Psoas muscle (tissue), 8 donors: ENCODE results near the gene TAX1BP3. TPM values are rescaled to one million over a fixed set of nuclear protein-coding genes. Genes with fewer than 3 reads are reported as not detected.

Experiments used
- ATAC-seq, 4 donors: fragments of 200-7000 bp; cut with Tn5 transposase; one replicate each; pipeline ENCODE4 v1.9.1; 2020; ENCODE audit warnings: moderate library complexity in 3 of 4, mild to moderate bottlenecking in 2 of 4
- DNase-seq, 2 donors: peaks; one replicate each; pipeline ENCODE4 v3.0.0-alpha.2; 2020
- H3K27ac ChIP-seq: fragments of 200-600 bp; one replicate; pipeline ENCODE4 v1.8.0; 2022
- H3K27me3 ChIP-seq, 3 donors: fragments of 200-600 bp in 1 of 3; one replicate each; pipeline versions ENCODE4 v1.6.1 to v1.8.0; 2013 to 2022; ENCODE audit warnings: low read length in 2 of 3, mild to moderate bottlenecking in 2 of 3, moderate library complexity in 1 of 3; ENCODE audit not compliant: insufficient read depth in 3 of 3
- H3K36me3 ChIP-seq, 2 donors: fragments of 200-600 bp in 1 of 2; one replicate each; pipeline versions ENCODE4 v1.6.1 to v1.8.0; 2013 to 2022; ENCODE audit warnings: low read depth in 1 of 2, mild to moderate bottlenecking in 1 of 2, moderate library complexity in 1 of 2; ENCODE audit not compliant: insufficient read depth in 1 of 2
- H3K4me1 ChIP-seq: fragments of 200-600 bp; one replicate; pipeline ENCODE4 v1.8.0; 2022
- H3K4me3 ChIP-seq: fragments of 200-600 bp; one replicate; pipeline ENCODE4 v1.8.0; 2022; ENCODE audit warnings: mild to moderate bottlenecking
- H3K9me3 ChIP-seq: fragments of 200-600 bp; one replicate; pipeline ENCODE4 v1.8.0; 2022
- WGBS, 3 donors: extraction: QIAGEN DNeasy Blood & Tissue Kit; methylation state at CpG; one replicate each; pipeline versions ENCODE4 v1.1.6 to v1.1.7; 2013; 5-methylcytosine and 5-hydroxymethylcytosine counted together
- intact Hi-C, 2 donors: fragments of 100-400 bp; cut with DNase I; formaldehyde crosslinking; loops; one replicate each; pipeline versions ENCODE4 v1.11.0 to v1.14.2; 2022
- polyA plus RNA-seq, 3 donors: library from polyadenylated mRNA; stranded (reverse); fragments of 200-250 nt; gene quantifications; one replicate each; pipeline ENCODE4 v1.2.3, GENCODE V29; 2013
- total RNA-seq, 4 donors: library from RNA; stranded (reverse); fragmentation: NEBNext Ultra II Directional in 2 of 4; extraction: Animal tissue kit (Norgen Biotek cat#: 25700) in 2 of 4; gene quantifications; one replicate each; pipeline versions ENCODE4 v1.2.1 to v1.2.4, GENCODE V29; 2021 to 2023
- TF ChIP-seq, protein P1 (sequence below): fragments of 200-600 bp; IDR thresholded peaks from one replicate; pipeline ENCODE4 v1.8.0; 2022; ENCODE audit warnings: antibody characterized with exemption
- donor health status: healthy with polysubstance abuse.
- donor health status: DM: no; HTN: no; CAD: no; lungs with moderate emphysema.
- donor health status: Bipolar disorder and iron deficiency.
- donor health status: healthy.
- donor health status: DM: yes; HTN: yes; CAD: no.
- donor health status: DM: no; HTN: no; CAD: no.
- donor health status: DM: no; HTN: no; CAD: no.
- donor health status: DM: yes; HTN: yes; CAD: no.

TAX1BP3 gene
- total and polyA plus RNA-seq, 7 donors: 20.4 to 75.7 (median 23.9) TPM

GRCh38 chr17:3613124-3613523 is 55.3 kb downstream of the TAX1BP3 start:
- TF ChIP-seq, protein P1, sequence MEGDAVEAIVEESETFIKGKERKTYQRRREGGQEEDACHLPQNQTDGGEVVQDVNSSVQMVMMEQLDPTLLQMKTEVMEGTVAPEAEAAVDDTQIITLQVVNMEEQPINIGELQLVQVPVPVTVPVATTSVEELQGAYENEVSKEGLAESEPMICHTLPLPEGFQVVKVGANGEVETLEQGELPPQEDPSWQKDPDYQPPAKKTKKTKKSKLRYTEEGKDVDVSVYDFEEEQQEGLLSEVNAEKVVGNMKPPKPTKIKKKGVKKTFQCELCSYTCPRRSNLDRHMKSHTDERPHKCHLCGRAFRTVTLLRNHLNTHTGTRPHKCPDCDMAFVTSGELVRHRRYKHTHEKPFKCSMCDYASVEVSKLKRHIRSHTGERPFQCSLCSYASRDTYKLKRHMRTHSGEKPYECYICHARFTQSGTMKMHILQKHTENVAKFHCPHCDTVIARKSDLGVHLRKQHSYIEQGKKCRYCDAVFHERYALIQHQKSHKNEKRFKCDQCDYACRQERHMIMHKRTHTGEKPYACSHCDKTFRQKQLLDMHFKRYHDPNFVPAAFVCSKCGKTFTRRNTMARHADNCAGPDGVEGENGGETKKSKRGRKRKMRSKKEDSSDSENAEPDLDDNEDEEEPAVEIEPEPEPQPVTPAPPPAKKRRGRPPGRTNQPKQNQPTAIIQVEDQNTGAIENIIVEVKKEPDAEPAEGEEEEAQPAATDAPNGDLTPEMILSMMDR: no peak
- Histone ChIP-seq H3K9me3 (no peaks in the 10 kb centered on the region), H3K27me3 (no peaks in the 10 kb centered on the region), H3K4me3 (no peak overlapping the region), H3K36me3 (peaks cover 0 to 98% of the 10 kb centered on the region in 2 donors), H3K27ac (no peak overlapping the region), H3K4me1 (no peaks in the 10 kb centered on the region)
- ATAC-seq: no peak
- 89 to 94% (median 94%) methylated on average over 6 of the region's 6 CpGs for WGBS, 3 donors
- intact Hi-C loops: no loop called here
- no peak for DNase-seq

Other genes starting within 250 kb of the TAX1BP3 start
- gene OR1E2, start 234.7 kb downstream of the TAX1BP3 start, total RNA-seq: not detected
- gene OR1E2, start 234.7 kb downstream of the TAX1BP3 start, polyA plus RNA-seq: not detected
- gene SPATA22, start 196.8 kb downstream of the TAX1BP3 start, total RNA-seq: under 1 TPM in 2 of 4 donors, not detected in 2; 0.50 to 0.54 TPM
- under 1 TPM in 2 of 3 donors, not detected in 1; 0.05 to 0.12 TPM for gene SPATA22, start 196.8 kb downstream of the TAX1BP3 start, polyA plus RNA-seq
- 1 to 10 TPM; 2.9 to 4.8 (median 3.9) TPM for gene ASPA, start 192.6 kb downstream of the TAX1BP3 start, total RNA-seq
- 1 to 10 TPM in 2 of 3 donors, under 1 TPM in 1; 0.68 to 2.3 (median 1.2) TPM for gene ASPA, start 192.6 kb downstream of the TAX1BP3 start, polyA plus RNA-seq
- 10 to 100 TPM in 1 of 4 donors, 1 to 10 TPM in 1, under 1 TPM in 2; 0.71 to 10.1 (median 1.1) TPM for gene TRPV3, start 110.8 kb downstream of the TAX1BP3 start, total RNA-seq
- under 1 TPM; 0.32 to 0.38 (median 0.36) TPM for gene TRPV3, start 110.8 kb downstream of the TAX1BP3 start, polyA plus RNA-seq
- gene TRPV1, start 59.2 kb downstream of the TAX1BP3 start, total RNA-seq: 1 to 10 TPM; 1.4 to 3.6 (median 2.7) TPM
- 1 to 10 TPM; 1.8 to 4.8 (median 3.1) TPM for gene TRPV1, start 59.2 kb downstream of the TAX1BP3 start, polyA plus RNA-seq
- 1 to 10 TPM; 1.7 to 3.8 (median 2.3) TPM for gene SHPK, start 32.3 kb downstream of the TAX1BP3 start, total RNA-seq
- gene SHPK, start 32.3 kb downstream of the TAX1BP3 start, polyA plus RNA-seq: 1 to 10 TPM; 2.0 to 2.5 (median 2.2) TPM
- gene CTNS, start 31.8 kb downstream of the TAX1BP3 start, total RNA-seq: 10 to 100 TPM; 10.1 to 14.9 (median 11.0) TPM
- gene CTNS, start 31.8 kb downstream of the TAX1BP3 start, polyA plus RNA-seq: 10 to 100 TPM in 1 of 3 donors, 1 to 10 TPM in 2; 7.3 to 32.7 (median 9.2) TPM
- gene EMC6, start 234 bp upstream of the TAX1BP3 start, total RNA-seq: 100 to 1,000 TPM in 1 of 4 donors, 10 to 100 TPM in 3; 91.6 to 135 (median 97.0) TPM
- 100 to 1,000 TPM; 247 to 270 (median 264) TPM for gene EMC6, start 234 bp upstream of the TAX1BP3 start, polyA plus RNA-seq
- 10 to 100 TPM; 29.7 to 76.7 (median 35.7) TPM for gene P2RX5, start 27.6 kb upstream of the TAX1BP3 start, total RNA-seq
- 100 to 1,000 TPM in 1 of 3 donors, 10 to 100 TPM in 2; 15.5 to 138 (median 30.5) TPM for gene P2RX5, start 27.6 kb upstream of the TAX1BP3 start, polyA plus RNA-seq
- 1 to 10 TPM in 2 of 4 donors, under 1 TPM in 2; 0.69 to 2.1 (median 0.92) TPM for gene HASPIN, start 55.3 kb upstream of the TAX1BP3 start, total RNA-seq
- gene HASPIN, start 55.3 kb upstream of the TAX1BP3 start, polyA plus RNA-seq: 1 to 10 TPM in 2 of 3 donors, under 1 TPM in 1; 0.15 to 2.7 (median 1.2) TPM
- 10 to 100 TPM; 13.8 to 23.6 (median 17.4) TPM for gene ITGAE, start 132.6 kb upstream of the TAX1BP3 start, total RNA-seq
- gene ITGAE, start 132.6 kb upstream of the TAX1BP3 start, polyA plus RNA-seq: 10 to 100 TPM; 33.8 to 47.8 (median 35.5) TPM
- 10 to 100 TPM; 10.9 to 23.5 (median 17.7) TPM for gene NCBP3, start 177.7 kb upstream of the TAX1BP3 start, total RNA-seq
- gene NCBP3, start 177.7 kb upstream of the TAX1BP3 start, polyA plus RNA-seq: 10 to 100 TPM in 1 of 3 donors, 1 to 10 TPM in 2; 9.3 to 15.1 (median 9.9) TPM
- 1 to 10 TPM in 3 of 4 donors, under 1 TPM in 1; 0.92 to 2.3 (median 1.8) TPM for gene CAMKK1, start 224.5 kb upstream of the TAX1BP3 start, total RNA-seq
- 1 to 10 TPM in 2 of 3 donors, under 1 TPM in 1; 0.91 to 1.5 (median 1.3) TPM for gene CAMKK1, start 224.5 kb upstream of the TAX1BP3 start, polyA plus RNA-seq
- gene P2RX1, start 247.9 kb upstream of the TAX1BP3 start, total RNA-seq: under 1 TPM; 0.18 to 0.94 (median 0.32) TPM
- under 1 TPM; 0.06 to 0.13 (median 0.07) TPM for gene P2RX1, start 247.9 kb upstream of the TAX1BP3 start, polyA plus RNA-seq